GM20000 (cell line): ENCODE results near the gene USP24.

Experiments
- DNase-seq: peaks from one replicate; pipeline ENCODE4 v3.0.0; 2012; ENCODE audit warnings: low spot score
- CTCF ChIP-seq: IDR thresholded peaks from 2 replicates; pipeline ENCODE4 v1.5.1; 2012; ENCODE audit warnings: mild to moderate bottlenecking, control low read depth; ENCODE audit errors: extremely low read depth, missing control alignments

The USP24 gene

GRCh38 chr1:55057956-55058298, 157.2 kb downstream of the USP24 start:
- no peak for TF ChIP-seq CTCF

GRCh38 chr1:55057270-55057955, 157.8 kb downstream of the USP24 start:
- TF ChIP-seq CTCF: no peak
- DNase-seq: no peak

More at GRCh38 chr1:55057956-55058298, 157.2 kb downstream of the USP24 start:
- DNase-seq: no peak

- DNase-seq: no peak
- no peak for TF ChIP-seq CTCF
Observed at GRCh38 chr1:55056632-55056992, 158.6 kb downstream of the USP24 start.

- no peak for DNase-seq
- TF ChIP-seq CTCF: no peak
Observed at GRCh38 chr1:55055951-55056631, 159.1 kb downstream of the USP24 start.

GRCh38 chr1:55055084-55055882, 159.9 kb downstream of the USP24 start:
- TF ChIP-seq CTCF: no peak
- DNase-seq: no peak

- no peak for DNase-seq
- no peak for TF ChIP-seq CTCF
Observed at GRCh38 chr1:55054396-55054795, 160.8 kb downstream of the USP24 start.
